DMS 273 (cell line): ENCODE data around the gene FAM222A.

Experiments
- DNase-seq: peaks from one replicate; lab custom pipeline; 2025; ENCODE audit not compliant: unreplicated experiment; lab: John Stamatoyannopoulos, UW

The FAM222A gene

GRCh38 chr12:109713187-109714070 is at the start of gene FAM222A:
Gene FAM222A, plus strand, starts transcription at chr12:109713825. Its CDS starts 30,322 bp downstream, at chr12:109744147.
- DNase-seq, result peak; percentile 97

- DNase-seq, result no peak
These were observed 49.2 kb upstream of the FAM222A start for GRCh38 chr12:109664402-109664801.

- no peak for DNase-seq
These were observed 47.6 kb upstream of the FAM222A start for GRCh38 chr12:109666068-109666467.

- peak; percentile 78 for DNase-seq
These were observed 42.9 kb upstream of the FAM222A start for GRCh38 chr12:109670731-109671130.

GRCh38 chr12:109671502-109671901 is 42.1 kb upstream of the FAM222A start:
- DNase-seq, result no peak

- no peak for DNase-seq
These were observed 40.2 kb upstream of the FAM222A start for GRCh38 chr12:109673379-109673778.

- no peak for DNase-seq
These were observed 39.7 kb upstream of the FAM222A start for GRCh38 chr12:109673884-109674283.

- DNase-seq, result no peak
These were observed 38.2 kb upstream of the FAM222A start for GRCh38 chr12:109675411-109675810.

GRCh38 chr12:109677279-109677691 is 36.3 kb upstream of the FAM222A start:
- DNase-seq, result peak; percentile 15

GRCh38 chr12:109678719-109679118 is 34.9 kb upstream of the FAM222A start:
- DNase-seq, result peak; percentile 68

- no peak for DNase-seq
These were observed 33.9 kb upstream of the FAM222A start for GRCh38 chr12:109679501-109680263.

GRCh38 chr12:109680264-109681005 is 33.2 kb upstream of the FAM222A start:
- peak; percentile 41 for DNase-seq

GRCh38 chr12:109681986-109682707 is 31.5 kb upstream of the FAM222A start:
- DNase-seq, result no peak

GRCh38 chr12:109682708-109683060 is 30.9 kb upstream of the FAM222A start:
- DNase-seq, result no peak

GRCh38 chr12:109683316-109683715 is 30.3 kb upstream of the FAM222A start:
- no peak for DNase-seq

- no peak for DNase-seq
These were observed 27.8 kb upstream of the FAM222A start for GRCh38 chr12:109685574-109686447.

GRCh38 chr12:109686523-109686922 is 27.1 kb upstream of the FAM222A start:
- DNase-seq, result no peak

GRCh38 chr12:109687250-109687649 is 26.4 kb upstream of the FAM222A start:
- DNase-seq, result peak; percentile 64

GRCh38 chr12:109689426-109689825 is 24.2 kb upstream of the FAM222A start:
- DNase-seq, result no peak

- DNase-seq, result no peak
These were observed 20.5 kb upstream of the FAM222A start for GRCh38 chr12:109693160-109693559.
